Activated T-cell treated with anti-CD3 and anti-CD28 coated beads, Interleukin-2, amount 50 U/mL, for 72 hours (primary cell): ENCODE measurements around the gene VSTM2L. TPM values are rescaled to one million over a fixed set of nuclear protein-coding genes. Genes with fewer than 3 reads are reported as not detected.
"Not testable (repeated sequence)": the region's sequence is repeated elsewhere in the genome, so short reads cannot be mapped to it uniquely, and the experiment has no call there.

Experiments used
- ATAC-seq, 2 donors: fragments of 150-1000 bp; cut with Tn5 transposase; replicated peaks in 1 of 2; 2 replicates each; pipeline ENCODE4 v1.10.0; 2021; ENCODE audit warnings: moderate library complexity in 2 of 2, mild to moderate bottlenecking in 1 of 2
- DNase-seq, 2 donors: peaks; one replicate each; pipeline ENCODE4 v3.0.0; 2021 to 2022; ENCODE audit warnings: mixed read lengths in 1 of 2
- H3K27ac Mint-ChIP-seq: one replicate; pipeline ENCODE4 v1.8.0; 2022; ENCODE audit warnings: mild to moderate bottlenecking, moderate library complexity, mixed read lengths
- H3K27me3 Mint-ChIP-seq: one replicate; pipeline ENCODE4 v1.8.0; 2022; ENCODE audit warnings: low read depth, mixed read lengths
- H3K36me3 Mint-ChIP-seq, 2 donors: one replicate each; pipeline ENCODE4 v1.8.0; 2022; ENCODE audit warnings: mixed read lengths in 2 of 2, mild to moderate bottlenecking in 1 of 2; ENCODE audit not compliant: insufficient read depth in 2 of 2
- H3K4me1 Mint-ChIP-seq: one replicate; pipeline ENCODE4 v1.8.0; 2022; ENCODE audit warnings: low read depth, mixed read lengths
- H3K4me3 Mint-ChIP-seq, 2 donors: one replicate each; pipeline ENCODE4 v1.8.0; 2022; ENCODE audit warnings: mild to moderate bottlenecking in 2 of 2, mixed read lengths in 2 of 2, moderate library complexity in 2 of 2
- H3K9me3 Mint-ChIP-seq, 2 donors: one replicate each; pipeline ENCODE4 v1.8.0; 2022; ENCODE audit warnings: mixed read lengths in 2 of 2
- total RNA-seq, 2 donors: library from RNA; stranded (reverse); gene quantifications; one replicate each; pipeline ENCODE4 v1.2.3, GENCODE V29; 2022

Gene VSTM2L
- under 1 TPM in 1 of 2 donors, not detected in 1; 0.60 TPM for total RNA-seq

GRCh38 chr20:37902504-37903313 lies at the start of gene VSTM2L:
VSTM2L (plus strand) TSS chr20:37903127; CDS start chr20:37903351, 224 bp downstream.
- ATAC-seq (no peak), DNase-seq (peak in 1 of 2 donors; percentile 12)
- H3K4me1 Mint-ChIP-seq = peaks cover 30% of the 10 kb centered on the region
- H3K27ac Mint-ChIP-seq = no peak within 1 kb of the TSS
- H3K4me3 Mint-ChIP-seq = peak within 1 kb of the TSS; percentile 73 to 80
- no peaks in the 10 kb centered on the region for H3K9me3 Mint-ChIP-seq
- peaks cover 0 to 4% of the 10 kb centered on the region in 2 donors for H3K36me3 Mint-ChIP-seq
- H3K27me3 Mint-ChIP-seq = peaks cover 69% of the 10 kb centered on the region

- H3K4me3 Mint-ChIP-seq = peak overlapping the region; percentile 23 to 54
- no peaks in the 10 kb centered on the region for H3K9me3 Mint-ChIP-seq
- peaks cover 31% of the 10 kb centered on the region for H3K4me1 Mint-ChIP-seq
- ATAC-seq (peak; percentile 80 to 83), DNase-seq (no peak)
- H3K36me3 Mint-ChIP-seq = peaks cover 1 to 4% of the 10 kb centered on the region in 2 donors
- no peaks in the 10 kb centered on the region for H3K27me3 Mint-ChIP-seq
- peak overlapping the region; percentile 44 for H3K27ac Mint-ChIP-seq
Observed at GRCh38 chr20:37853823-37854375, 49.0 kb upstream of the VSTM2L start.

GRCh38 chr20:37856034-37856433 lies 46.9 kb upstream of the VSTM2L start:
- not testable (repeated sequence) for DNase-seq, H3K9me3 Mint-ChIP-seq, ATAC-seq, H3K36me3 Mint-ChIP-seq, H3K27me3 Mint-ChIP-seq, H3K27ac Mint-ChIP-seq, H3K4me3 Mint-ChIP-seq
- peaks cover 31% of the 10 kb centered on the region for H3K4me1 Mint-ChIP-seq

- Mint-ChIP-seq H3K27me3 (no peaks in the 10 kb centered on the region), H3K9me3 (no peaks in the 10 kb centered on the region)
Observed at GRCh38 chr20:37856932-37857660, 45.8 kb upstream of the VSTM2L start.

GRCh38 chr20:37859406-37860171 lies 43.3 kb upstream of the VSTM2L start:
- Mint-ChIP-seq H3K36me3 (peaks cover 1 to 6% of the 10 kb centered on the region in 2 donors), H3K9me3 (no peaks in the 10 kb centered on the region)
- no peak for ATAC-seq

More at GRCh38 chr20:37856932-37857660, 45.8 kb upstream of the VSTM2L start:
- DNase-seq (no peak), ATAC-seq (peak in 1 of 2 donors; percentile 55)
- Mint-ChIP-seq H3K36me3 (peaks cover 1 to 5% of the 10 kb centered on the region in 2 donors), H3K27ac (peak overlapping the region; percentile 14), H3K4me1 (peaks cover 31% of the 10 kb centered on the region), H3K4me3 (no peak overlapping the region)

GRCh38 chr20:37863289-37863688 lies 39.6 kb upstream of the VSTM2L start:
- Mint-ChIP-seq H3K9me3 (no peaks in the 10 kb centered on the region), H3K4me1 (no peaks in the 10 kb centered on the region), H3K4me3 (no peak overlapping the region), H3K27me3 (no peaks in the 10 kb centered on the region), H3K27ac (no peak overlapping the region), H3K36me3 (peaks cover 0 to 5% of the 10 kb centered on the region in 2 donors)
- no peak for DNase-seq
- ATAC-seq = no peak

More at GRCh38 chr20:37859406-37860171, 43.3 kb upstream of the VSTM2L start:
- H3K4me1 Mint-ChIP-seq = peaks cover 20% of the 10 kb centered on the region
- DNase-seq = no peak
- no peak overlapping the region for H3K27ac Mint-ChIP-seq
- no peak overlapping the region for H3K4me3 Mint-ChIP-seq
- H3K27me3 Mint-ChIP-seq = no peaks in the 10 kb centered on the region

GRCh38 chr20:37864298-37864697 lies 38.6 kb upstream of the VSTM2L start:
- no peak overlapping the region for H3K4me3 Mint-ChIP-seq
- peaks cover 0 to 5% of the 10 kb centered on the region in 2 donors for H3K36me3 Mint-ChIP-seq
- H3K27me3 Mint-ChIP-seq = no peaks in the 10 kb centered on the region
- no peaks in the 10 kb centered on the region for H3K9me3 Mint-ChIP-seq
- ATAC-seq (no peak), DNase-seq (no peak)
- H3K27ac Mint-ChIP-seq = no peak overlapping the region
- no peaks in the 10 kb centered on the region for H3K4me1 Mint-ChIP-seq

GRCh38 chr20:37866051-37866450 lies 36.9 kb upstream of the VSTM2L start:
- Mint-ChIP-seq H3K4me3 (no peak overlapping the region), H3K27me3 (no peaks in the 10 kb centered on the region), H3K27ac (no peak overlapping the region), H3K36me3 (peaks cover 2 to 5% of the 10 kb centered on the region in 2 donors), H3K9me3 (no peaks in the 10 kb centered on the region), H3K4me1 (no peaks in the 10 kb centered on the region)
- ATAC-seq (no peak), DNase-seq (no peak)

- DNase-seq = no peak
- Mint-ChIP-seq H3K4me1 (no peaks in the 10 kb centered on the region), H3K27ac (no peak overlapping the region), H3K4me3 (no peak overlapping the region), H3K9me3 (no peaks in the 10 kb centered on the region), H3K36me3 (peaks cover 2 to 5% of the 10 kb centered on the region in 2 donors), H3K27me3 (no peaks in the 10 kb centered on the region)
- no peak for ATAC-seq
Observed at GRCh38 chr20:37867289-37868195, 35.4 kb upstream of the VSTM2L start.

- Mint-ChIP-seq H3K4me1 (no peaks in the 10 kb centered on the region), H3K4me3 (no peak overlapping the region), H3K36me3 (peaks cover 2 to 4% of the 10 kb centered on the region in 2 donors), H3K27me3 (no peaks in the 10 kb centered on the region), H3K9me3 (no peaks in the 10 kb centered on the region), H3K27ac (peak overlapping the region; percentile 39)
- no peak for ATAC-seq
- no peak for DNase-seq
Observed at GRCh38 chr20:37868851-37869333, 34.0 kb upstream of the VSTM2L start.

GRCh38 chr20:37869334-37869861 lies 33.5 kb upstream of the VSTM2L start:
- H3K4me3 Mint-ChIP-seq = no peak overlapping the region
- ATAC-seq (no peak), DNase-seq (no peak)
- no peak overlapping the region for H3K27ac Mint-ChIP-seq
- peaks cover 2 to 4% of the 10 kb centered on the region in 2 donors for H3K36me3 Mint-ChIP-seq
- H3K9me3 Mint-ChIP-seq = no peaks in the 10 kb centered on the region
- no peaks in the 10 kb centered on the region for H3K4me1 Mint-ChIP-seq
- no peaks in the 10 kb centered on the region for H3K27me3 Mint-ChIP-seq
